Ecto neural progenitor cell (in vitro differentiated cells): ENCODE results near the gene ECHDC1.
A peak's percentile ranks its signal among the peaks of the same experiment; 100 is the strongest.
"Not testable (repeated sequence)": the region's sequence is repeated elsewhere in the genome, so short reads cannot be mapped to it uniquely, and the experiment has no call there.

ENCODE experiments used
- DNase-seq: peaks from one replicate; pipeline ENCODE4 v3.0.0-alpha.2; 2018; ENCODE audit warnings: low spot score

The ECHDC1 gene, protein sequence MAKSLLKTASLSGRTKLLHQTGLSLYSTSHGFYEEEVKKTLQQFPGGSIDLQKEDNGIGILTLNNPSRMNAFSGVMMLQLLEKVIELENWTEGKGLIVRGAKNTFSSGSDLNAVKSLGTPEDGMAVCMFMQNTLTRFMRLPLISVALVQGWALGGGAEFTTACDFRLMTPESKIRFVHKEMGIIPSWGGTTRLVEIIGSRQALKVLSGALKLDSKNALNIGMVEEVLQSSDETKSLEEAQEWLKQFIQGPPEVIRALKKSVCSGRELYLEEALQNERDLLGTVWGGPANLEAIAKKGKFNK

DNA sequence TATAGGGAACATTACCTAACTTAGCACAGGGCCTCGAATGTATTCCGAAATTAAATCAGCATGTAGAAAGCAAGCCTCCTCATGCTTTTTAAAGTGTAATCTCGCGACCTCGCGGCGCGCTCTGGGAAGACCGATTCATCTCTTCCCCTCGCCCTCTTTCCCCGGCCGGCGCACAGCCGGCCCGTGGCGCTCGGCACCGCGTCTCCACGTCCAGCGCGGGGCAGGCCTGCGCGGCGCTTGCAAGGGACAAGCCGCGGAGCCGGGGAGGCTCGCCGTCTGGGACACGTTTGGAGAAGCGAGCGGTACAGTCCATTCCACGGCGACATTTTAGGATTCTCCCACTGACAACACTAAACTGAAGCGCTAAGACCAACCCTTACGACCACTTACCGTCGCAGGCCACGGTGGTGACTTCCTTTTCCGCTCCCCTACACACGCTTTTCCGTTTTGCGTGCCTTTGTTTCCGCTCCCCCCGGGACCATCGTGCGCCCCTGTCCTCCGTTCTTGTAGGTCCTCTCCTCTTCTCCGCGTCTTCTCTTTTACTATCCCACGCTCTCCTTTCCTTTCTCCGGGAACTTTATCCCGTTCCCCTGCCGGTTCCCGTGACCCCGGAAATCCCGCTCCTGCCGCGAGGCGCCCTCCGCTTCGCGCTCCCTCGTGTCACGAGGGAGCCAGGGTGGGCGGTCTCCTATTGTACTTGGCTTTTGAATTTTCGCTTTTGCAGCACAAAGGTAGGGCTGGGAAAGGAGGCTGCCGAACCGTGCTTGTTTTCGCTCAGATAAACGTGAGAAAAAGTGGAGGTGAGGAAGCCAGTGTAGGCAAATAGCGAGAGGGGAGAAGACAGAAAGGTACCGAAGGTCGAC, at the start of gene ECHDC1:
Gene ECHDC1, minus strand, starts transcription at position 664 of the 863 bp plus-strand sequence. CDS start 12,581 bp downstream, outside the sequence.
- DNase-seq, result peak; percentile 70

DNA sequence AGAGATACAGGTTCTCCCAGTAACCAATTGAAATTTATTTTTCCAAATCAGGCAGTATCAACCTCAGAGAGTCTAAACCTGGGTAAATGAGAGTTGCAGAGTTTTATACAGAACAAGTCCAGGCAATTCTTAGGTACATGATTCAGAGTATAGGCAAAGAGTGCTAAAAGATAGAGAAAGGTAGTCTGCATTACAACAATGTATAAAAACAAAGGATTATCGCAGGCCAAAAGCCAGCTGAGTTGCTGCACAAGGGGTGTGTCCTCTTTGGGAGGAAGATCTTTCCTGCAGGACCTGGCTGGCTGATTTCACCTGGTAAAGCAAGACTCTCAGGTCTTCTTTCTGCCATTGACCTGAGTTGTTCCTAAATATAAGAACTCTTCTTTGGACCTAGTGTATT, 48.9 kb upstream of the ECHDC1 start:
- DNase-seq, result no peak

DNA sequence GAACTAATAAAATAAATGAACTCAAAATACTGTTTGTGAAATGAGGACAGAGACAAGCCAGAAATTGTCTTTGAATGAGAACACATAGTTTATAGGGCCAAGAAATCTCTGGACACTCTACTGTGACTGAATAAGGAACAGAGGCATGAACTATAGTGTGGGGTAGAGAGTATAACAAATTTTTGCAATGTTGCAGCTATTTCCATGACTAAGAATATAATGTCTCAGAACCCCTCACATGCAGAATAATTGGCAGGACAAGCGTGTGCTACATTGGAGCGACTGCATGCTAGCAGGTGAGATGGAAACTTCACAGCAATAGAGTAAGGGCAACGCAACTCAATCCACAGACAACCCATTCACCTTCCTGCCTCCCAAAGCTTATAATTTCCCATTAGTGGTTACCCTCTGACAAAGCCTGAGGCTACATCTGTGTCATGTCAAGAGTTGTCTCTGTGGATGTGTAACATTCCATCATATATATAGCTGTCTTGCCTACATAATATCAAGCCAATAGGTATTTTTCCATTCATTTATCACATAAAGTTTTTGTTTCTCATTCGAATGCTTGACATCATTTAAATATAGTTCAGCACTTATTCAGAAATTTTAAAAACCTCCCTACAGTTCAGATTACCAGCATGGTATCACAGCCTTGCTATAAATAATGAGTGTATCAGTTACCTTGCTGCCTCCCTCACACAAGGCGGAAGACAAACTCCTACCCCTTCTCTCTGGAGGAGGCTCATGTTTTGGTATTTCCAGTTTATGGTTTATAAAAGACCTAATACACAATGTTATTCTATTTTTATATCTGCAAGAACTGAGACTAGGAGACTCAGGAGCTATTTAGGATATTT, 47.9 kb upstream of the ECHDC1 start:
- no peak for DNase-seq

DNA sequence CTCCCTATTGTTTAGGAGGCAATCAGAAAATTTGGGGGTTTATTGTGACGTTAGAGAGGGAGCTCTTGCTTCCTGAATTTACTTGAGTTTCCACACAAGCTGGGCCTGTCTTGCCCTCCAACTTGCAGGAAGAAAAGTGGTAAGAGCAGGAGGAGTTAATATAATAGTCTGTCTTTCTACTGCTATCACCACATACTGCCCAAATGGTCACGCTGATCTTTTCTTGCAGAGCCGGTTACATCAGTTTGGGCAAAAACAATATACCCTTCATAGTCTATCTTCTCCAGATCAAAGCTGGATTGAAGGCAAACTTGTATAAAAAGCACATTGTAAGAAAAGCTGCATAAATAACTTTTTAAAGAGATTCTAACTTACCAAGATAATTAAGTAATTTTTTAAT, 46.3 kb upstream of the ECHDC1 start:
- no peak for DNase-seq

DNA sequence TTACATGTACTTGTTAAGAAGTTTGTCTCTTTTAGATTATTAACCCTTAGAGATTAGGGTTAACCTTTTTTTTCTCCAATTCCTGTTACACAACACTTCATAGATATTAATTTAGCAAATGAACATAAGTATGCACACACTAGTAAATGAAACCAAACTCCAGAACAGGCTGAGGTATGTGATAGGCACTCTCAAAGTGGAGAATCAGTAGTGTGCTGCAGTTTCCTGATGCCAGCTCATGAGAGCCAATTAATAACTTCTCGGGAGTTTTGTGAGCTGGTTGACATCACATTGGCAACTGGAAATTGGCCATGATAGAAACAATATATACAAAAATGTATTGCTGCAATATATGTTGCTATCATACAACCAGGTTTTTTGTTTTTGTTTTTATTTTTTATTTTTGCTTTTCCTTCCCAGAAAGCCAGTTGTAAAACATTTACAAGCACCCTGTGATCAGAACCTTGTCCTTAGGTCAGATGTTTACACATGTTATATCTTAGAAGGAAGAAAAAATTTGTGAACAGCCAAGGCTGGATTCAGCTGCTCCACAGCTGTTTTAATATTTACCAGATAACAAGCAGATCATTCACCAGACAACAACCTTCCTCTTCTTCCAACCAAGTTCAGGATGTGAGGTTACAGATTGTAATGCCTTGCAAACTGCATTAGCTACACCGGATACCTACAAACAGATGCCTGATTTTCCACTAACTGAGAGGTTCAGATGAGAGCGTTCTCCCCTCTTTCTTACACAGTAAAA, 42.4 kb upstream of the ECHDC1 start:
- DNase-seq, result no peak

DNA sequence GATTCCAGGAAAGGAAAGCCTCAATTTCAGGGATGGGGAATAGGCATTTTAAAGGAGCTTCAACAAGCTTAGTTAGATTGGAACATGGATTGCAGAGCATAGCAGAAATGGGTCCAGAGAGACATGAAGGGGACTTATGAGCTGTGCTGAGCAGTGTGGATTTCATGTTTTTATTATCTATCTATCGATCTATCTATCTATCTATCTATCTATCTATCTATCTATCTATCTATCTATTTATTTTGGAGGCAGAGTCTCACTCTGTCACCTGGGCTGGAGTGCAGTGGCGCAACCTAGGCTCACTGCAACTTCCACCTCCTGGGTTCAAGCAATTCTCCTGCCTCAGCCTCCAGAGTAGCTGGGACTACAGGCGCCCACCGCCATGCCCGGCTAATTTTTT, 41.4 kb upstream of the ECHDC1 start:
- DNase-seq, result not testable (repeated sequence)

DNA sequence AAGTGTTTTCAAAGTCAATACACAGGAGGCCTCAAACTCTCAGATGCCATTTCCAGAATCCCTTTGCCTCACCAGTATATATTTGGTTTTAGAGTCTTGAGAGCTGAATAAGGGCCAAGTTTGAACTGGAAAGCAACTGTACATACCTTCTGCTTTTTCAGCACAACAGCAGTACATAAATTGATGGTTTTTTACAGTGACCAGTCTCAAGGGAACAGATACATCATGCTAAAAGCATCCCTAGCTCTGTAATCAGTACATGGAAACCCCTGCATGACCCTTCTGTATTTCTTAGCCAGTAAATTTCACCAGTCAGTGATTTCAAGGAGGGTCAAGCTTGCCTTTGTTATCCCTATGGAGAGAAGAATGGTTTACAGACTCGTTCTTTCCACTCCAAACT, 40.6 kb upstream of the ECHDC1 start:
- no peak for DNase-seq

DNA sequence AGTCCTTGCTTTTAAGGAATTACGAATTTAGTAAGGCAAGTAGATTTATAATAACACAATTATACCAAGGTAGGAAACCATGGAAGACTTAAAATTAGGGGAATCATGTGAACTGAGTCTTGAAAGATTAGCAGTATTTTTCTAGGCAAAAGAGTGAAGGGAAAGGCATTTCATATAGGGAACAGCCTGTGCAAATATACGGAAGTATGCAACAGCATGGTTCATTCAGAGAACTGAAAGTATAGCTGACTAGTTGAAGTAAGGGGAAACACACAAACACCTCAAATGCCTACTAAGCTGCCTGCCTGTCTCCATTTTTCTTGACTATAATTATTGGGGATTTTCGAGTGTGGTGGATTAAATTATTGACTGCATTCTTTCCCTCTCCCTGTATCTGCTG, 39.0 kb upstream of the ECHDC1 start:
- DNase-seq, result no peak

DNA sequence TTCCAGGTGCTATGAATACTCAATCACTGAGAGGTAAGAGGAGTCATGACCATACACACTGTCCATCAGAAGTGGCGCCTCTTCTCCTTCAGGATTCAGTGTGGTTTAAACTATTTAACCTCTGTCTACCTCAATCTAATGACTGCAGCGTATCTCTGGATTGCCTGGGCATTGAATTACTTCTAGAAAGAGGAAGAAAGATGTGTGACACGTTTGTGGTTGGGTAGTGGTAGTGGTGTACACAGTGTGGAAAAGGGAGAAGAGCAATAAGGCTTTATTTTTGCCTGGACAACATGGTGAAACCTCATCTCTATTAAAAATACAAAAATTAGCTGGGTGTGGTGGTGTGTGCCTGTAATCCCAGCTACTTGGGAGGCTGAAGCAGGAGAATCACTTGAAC, 38.0 kb upstream of the ECHDC1 start:
- DNase-seq, result no peak

DNA sequence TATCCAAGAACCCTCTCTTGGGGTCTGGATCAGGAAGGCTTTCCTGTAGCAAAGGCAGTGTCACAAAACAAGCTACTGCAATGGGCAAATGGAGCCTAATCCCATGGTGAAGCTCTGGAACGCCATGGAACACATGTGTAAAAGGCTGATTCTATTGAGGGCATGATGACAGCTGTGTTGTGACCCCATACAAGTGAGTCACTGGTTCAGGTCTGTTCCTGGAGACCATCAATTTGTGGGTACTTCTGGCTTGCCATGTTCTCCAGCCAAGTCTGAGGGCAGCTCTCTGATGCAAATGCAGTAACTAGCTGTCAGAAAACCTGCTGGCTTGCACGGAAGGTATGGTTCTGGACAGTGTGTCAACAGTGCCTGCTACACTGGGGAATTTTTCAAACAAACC, 33.3 kb upstream of the ECHDC1 start:
- DNase-seq, result no peak

DNA sequence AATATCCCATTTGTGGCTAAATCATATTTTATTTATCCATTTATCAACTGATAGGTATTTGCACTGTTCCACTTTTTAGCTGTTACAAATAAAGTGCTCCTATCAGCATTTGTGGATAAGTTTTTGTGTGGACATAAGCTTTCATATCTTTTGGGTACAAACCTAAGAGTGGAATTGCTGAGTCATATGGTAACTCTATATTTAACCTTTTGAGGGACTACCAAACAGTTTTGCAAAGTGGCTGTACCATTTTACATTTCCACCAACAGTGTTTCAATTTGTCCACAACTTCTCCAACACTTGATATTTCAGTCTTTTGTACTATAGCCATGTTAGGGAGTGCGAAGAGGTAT, 23.6 kb upstream of the ECHDC1 start:
- no peak for DNase-seq

DNA sequence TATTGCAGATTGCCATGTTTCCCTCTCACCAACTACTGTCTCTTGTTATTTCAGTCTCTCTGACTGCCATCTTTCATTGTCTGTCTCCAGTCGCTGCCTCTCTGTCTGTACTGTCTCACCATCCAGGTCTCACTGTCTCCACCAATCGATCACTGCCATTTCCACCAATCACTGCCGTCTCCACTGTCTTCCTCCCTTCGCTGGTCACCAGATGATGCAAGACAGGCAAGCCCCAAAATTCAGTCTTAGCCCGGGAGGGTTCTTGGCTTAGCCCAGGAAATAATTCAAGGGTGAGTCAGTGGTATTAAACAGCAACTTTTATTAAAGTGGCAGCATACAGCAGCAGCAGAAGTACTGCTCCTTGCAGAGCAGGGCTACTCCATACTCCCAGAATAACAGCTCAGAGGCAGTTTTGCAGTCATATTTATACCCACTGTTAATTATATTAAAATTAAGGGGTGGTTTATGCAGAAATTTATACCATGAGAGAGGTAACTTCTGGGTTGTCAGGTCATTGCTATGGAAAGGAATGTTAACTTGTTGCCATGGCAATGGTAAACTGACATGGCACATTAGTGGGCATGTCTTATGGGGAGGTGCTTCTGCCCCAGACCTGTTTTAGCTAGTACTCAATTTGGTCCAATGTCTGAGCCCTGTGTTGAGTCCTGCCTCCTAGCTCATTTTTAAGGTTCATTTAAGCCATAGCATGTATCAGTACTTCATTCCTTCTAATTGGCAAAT, 23.0 kb upstream of the ECHDC1 start:
- DNase-seq, result no peak

DNA sequence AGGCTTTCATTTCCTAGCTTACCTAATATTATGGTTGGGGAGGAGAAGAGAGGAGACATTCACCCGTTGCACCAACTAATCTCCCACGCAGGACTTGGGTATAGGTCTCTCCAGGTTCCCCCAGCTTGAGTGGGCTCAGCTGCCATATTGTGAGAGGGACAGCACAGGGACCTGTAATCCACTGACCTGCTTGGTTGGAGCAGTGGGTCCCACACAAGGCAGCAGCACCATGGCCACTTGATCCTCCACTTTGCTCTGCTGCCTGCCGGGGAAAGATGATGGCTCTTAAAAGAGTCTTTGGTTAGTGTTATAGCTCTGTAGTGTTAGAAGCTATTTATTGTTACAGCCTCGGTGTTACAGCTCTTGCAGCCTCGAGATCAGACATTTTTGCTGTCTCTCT, 22.5 kb upstream of the ECHDC1 start:
- no peak for DNase-seq

DNA sequence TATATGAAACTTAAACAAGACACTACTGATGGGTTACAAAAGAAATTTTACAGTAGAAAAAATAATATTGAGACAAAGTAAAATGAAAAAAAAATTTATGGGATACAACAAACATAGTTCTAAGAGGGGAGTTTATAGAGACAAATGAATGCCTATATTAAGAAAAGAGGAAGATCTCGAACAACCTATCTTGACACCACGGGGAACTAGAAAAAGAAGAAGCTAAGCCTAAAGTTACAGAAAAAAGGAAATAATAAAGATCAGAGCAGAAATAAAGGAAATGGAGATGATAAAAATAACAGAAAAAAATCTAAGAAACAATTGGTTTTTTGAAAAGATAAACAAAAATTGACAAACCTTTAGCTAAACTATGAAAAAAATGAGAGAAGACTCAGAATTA, 9.1 kb upstream of the ECHDC1 start:
- no peak for DNase-seq

DNA sequence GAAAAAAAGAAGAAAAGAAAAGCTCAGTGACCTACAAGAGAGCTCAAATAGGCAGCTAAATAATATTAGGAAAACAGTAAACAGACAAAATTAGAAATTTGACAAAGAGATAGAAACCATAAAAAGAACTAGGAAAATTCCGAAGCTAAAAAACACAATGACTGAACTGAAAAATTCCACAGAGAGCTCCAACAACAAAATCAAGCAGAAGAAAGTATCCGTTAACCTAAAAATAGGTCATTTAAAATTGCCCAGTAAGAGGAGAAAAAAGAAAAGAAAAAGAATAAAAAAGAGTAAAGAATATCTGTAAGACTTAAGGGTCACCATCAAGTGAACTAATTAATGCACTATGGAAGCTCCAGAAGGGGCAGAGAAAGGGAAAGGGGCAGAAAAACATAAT, 6.6 kb upstream of the ECHDC1 start:
- DNase-seq, result no peak

DNA sequence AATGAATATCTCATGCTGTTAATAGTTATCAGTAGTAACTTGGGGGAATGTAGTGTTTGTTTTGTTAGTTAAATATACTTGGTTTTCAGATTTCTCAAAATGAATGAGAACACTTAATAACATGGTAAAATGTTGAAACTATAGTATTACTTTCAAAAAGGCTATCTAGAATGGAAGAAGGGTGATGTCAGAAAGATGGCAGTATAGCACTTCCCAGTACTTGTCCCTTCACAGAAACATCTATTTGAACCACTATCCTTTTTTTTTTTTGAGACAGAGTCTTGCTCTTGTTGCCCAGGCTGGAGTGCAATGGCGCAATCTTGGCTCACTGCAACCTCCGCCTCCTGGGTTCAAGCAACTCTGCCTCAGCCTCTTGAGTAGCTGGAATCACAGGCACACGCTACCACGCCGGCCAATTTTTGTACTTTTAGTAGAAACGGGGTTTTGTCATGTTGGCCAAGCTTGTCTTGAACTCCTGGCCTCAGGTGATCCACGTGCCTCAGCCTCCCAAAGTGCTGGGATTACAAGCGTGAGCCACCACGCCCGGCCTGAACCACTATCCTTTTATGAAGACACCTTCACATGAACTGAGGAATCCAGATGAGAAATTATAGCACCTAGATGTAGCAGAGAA, 4.7 kb upstream of the ECHDC1 start:
- DNase-seq, result no peak

DNA sequence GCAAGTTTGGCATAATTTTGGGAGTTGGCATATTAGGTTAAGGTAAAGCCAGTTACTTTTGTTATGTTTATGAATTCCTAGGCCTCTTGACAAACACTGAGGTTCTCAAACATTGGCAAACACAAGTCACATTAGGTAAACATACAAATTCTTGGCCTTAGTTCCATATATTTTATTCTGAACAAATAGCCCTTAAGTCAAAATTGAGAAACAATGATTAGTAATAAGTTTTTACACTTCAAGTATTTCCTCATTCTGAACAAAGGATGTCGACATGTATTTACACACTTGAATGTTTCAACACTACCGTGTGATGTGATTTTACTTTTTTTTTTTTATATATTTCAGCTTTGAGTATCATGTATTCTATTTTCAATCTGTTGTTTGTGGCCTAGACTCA, 3.8 kb upstream of the ECHDC1 start:
- no peak for DNase-seq

DNA sequence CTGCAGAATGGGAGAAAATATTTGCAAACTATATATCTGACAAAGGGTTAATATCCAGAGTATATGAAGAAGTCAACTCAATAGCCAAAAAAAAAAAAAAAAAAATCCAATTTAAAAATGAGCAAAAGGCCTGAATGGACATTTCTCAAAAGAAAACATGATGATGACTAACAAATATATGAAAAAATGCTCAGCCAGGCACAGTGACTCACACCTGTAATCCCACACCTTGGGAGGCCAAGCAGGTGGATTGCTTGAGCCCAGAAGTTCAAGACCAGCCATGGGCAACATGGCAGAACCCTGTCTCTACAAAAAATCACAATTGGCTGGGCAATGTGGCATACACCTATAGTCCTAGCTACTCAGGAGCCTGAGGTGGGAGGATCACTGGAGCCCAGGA, 2.1 kb upstream of the ECHDC1 start:
- no peak for DNase-seq

DNA sequence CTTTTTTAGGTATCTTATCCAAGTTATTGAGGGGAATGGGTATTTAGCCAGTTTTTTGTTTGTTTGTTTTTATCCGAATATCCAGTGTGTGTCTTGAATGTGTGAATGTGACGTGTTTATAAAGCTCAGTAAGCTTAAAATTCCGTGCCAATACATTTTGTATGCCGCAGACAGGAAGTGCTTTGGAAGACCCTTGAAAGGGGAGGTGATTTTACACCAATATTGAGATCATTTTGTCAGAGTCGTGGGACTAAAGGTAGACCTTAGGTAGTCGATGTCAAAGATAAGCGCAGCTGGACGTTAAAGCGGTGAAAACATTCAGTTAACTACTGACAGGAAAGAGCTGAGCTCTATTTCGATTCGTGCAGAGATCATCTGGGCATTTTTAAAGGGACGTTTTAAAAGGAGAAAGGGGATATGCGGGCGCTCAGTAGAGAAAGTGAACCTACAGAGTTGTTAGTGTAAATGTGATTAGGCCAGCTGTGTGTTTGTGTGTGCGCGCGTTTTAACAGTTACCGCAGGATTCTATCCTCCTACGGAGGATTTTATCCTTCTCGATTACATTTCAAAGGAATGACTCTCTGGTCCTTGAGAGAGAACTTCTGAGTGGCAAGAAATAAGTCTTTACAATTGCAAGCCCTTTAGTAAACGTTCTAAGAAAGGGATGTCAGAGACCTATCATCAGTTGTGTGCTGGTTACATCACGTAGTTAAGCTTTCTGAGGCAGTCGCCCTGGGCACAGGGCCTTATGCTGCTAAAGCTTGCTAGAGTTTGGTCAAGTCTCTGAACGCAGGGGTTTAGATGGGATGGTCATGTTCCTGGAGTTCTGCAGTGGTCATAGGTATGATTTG, 625 bp upstream of the ECHDC1 start:
- no peak for DNase-seq
